ENCODE measurements around the gene FOXJ3. TPM values are rescaled to one million over a fixed set of nuclear protein-coding genes. Genes with fewer than 3 reads are reported as not detected.

The FOXJ3 gene
- total and polyA plus RNA-seq, 5 donors: 15.0 to 50.5 (median 42.0) TPM

DNA sequence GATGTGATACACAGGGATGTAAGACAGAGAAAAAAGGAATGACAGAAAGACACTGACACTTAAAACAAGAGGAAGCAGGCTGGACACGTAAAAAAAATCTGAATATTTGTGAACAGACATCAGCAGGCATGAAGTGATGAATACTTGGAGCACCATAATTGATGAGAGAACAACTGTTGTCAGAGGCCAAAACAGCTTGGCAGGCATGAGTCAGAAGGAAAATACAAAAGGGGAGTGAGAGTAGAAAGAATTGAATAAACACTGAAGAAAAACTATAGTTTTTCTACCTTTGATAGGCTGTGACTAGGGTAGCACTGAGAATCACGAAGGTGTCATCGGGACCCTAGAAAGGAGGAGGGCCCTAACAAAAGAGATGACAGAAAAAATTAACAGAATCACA is 148.9 kb downstream of the FOXJ3 start:
- WGBS: 71% methylated on average over 3 of the region's 3 CpGs
- Histone ChIP-seq H3K9me3 (ENCODE audit: control insufficient read depth, low read length) (no peaks in the 10 kb centered on the region), H3K27me3 (ENCODE audit: control insufficient read depth, insufficient read depth) (no peaks in the 10 kb centered on the region), H3K4me3 (ENCODE audit: low read length) (no peak overlapping the region), H3K27ac (ENCODE audit: low read length) (no peak overlapping the region), H3K4me1 (ENCODE audit: control insufficient read depth, insufficient read depth, low read length) (no peaks in the 10 kb centered on the region)
- intact Hi-C loops (cut with DNase I): no loop called here
- ATAC-seq (no peak), DNase-seq (no peak)

- Histone ChIP-seq H3K27ac (ENCODE audit: low read length) (no peak overlapping the region), H3K4me1 (ENCODE audit: control insufficient read depth, insufficient read depth, low read length) (peaks cover 4% of the 10 kb centered on the region), H3K9me3 (ENCODE audit: control insufficient read depth, low read length) (no peaks in the 10 kb centered on the region), H3K27me3 (ENCODE audit: control insufficient read depth, insufficient read depth) (no peaks in the 10 kb centered on the region), H3K4me3 (ENCODE audit: low read length) (no peak overlapping the region)
- ATAC-seq (no peak), DNase-seq (no peak)
- intact Hi-C loops (cut with DNase I): no loop called here
- WGBS: 89% methylated on average over 3 of the region's 3 CpGs
Observed at GRCh38 chr1:42184616-42185015, 150.4 kb downstream of the FOXJ3 start.

DNA sequence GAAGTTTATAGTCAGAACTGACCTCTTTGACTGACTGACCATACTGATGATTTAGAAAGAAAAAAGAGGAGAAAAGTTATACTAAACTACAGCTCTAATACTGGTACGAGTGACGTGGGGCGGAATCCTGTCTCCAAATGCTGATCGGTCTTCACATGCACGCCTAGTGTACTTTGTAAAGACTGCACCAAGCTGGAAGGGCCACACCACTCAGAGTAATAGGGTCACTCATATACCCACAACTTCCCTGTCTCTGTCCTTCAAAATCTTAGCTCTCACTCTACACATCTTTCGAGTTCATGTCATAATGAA is 151.1 kb downstream of the FOXJ3 start:
- Histone ChIP-seq H3K9me3 (ENCODE audit: control insufficient read depth, low read length) (no peaks in the 10 kb centered on the region), H3K4me3 (ENCODE audit: low read length) (no peak overlapping the region), H3K27me3 (ENCODE audit: control insufficient read depth, insufficient read depth) (no peaks in the 10 kb centered on the region), H3K4me1 (ENCODE audit: control insufficient read depth, insufficient read depth, low read length) (peaks cover 5% of the 10 kb centered on the region), H3K27ac (ENCODE audit: low read length) (no peak overlapping the region)
- intact Hi-C loops (cut with DNase I): no loop called here
- WGBS: 93% methylated on average over 6 of the region's 6 CpGs
- DNase-seq: no peak
- ATAC-seq: no peak

- Histone ChIP-seq H3K27me3 (ENCODE audit: control insufficient read depth, insufficient read depth) (no peaks in the 10 kb centered on the region), H3K9me3 (ENCODE audit: control insufficient read depth, low read length) (no peaks in the 10 kb centered on the region), H3K4me3 (ENCODE audit: low read length) (no peak overlapping the region), H3K27ac (ENCODE audit: low read length) (no peak overlapping the region), H3K4me1 (ENCODE audit: control insufficient read depth, insufficient read depth, low read length) (peaks cover 5% of the 10 kb centered on the region)
- intact Hi-C loops (cut with DNase I): no loop called here
- no peak for ATAC-seq
- WGBS: 84% methylated on average over 3 of the region's 7 CpGs
- DNase-seq: no peak
Observed at GRCh38 chr1:42183210-42183956, 151.7 kb downstream of the FOXJ3 start.

DNA sequence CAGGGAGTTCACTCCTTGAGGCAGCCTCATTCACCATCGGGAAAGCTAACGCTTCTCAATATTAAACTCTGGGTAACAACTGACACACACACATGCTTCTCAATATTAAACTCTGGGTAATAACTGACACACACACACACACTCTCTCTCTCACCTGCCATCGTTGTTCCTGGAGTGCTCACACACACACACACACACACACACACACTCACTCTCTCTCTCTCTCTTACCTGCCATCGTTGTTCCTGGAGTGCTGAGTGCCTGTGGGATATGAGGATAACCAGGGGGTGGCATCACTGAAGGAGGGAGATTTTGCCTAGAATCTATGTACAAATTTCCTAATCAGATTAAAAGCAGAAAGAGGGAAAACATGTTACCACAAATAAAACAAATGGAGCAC is 153.3 kb downstream of the FOXJ3 start:
- ATAC-seq: no peak
- DNase-seq: no peak
- 87% methylated on average over 4 of the region's 4 CpGs for WGBS
- H3K4me3 ChIP-seq (ENCODE audit: low read length): no peak overlapping the region
- no peak overlapping the region for H3K27ac ChIP-seq (ENCODE audit: low read length)
- H3K9me3 ChIP-seq (ENCODE audit: control insufficient read depth, low read length): no peaks in the 10 kb centered on the region
- H3K4me1 ChIP-seq (ENCODE audit: control insufficient read depth, insufficient read depth, low read length): peaks cover 5% of the 10 kb centered on the region
- H3K27me3 ChIP-seq (ENCODE audit: control insufficient read depth, insufficient read depth): no peaks in the 10 kb centered on the region
- intact Hi-C loops (cut with DNase I): no loop called here

GRCh38 chr1:42179900-42180329 is 155.1 kb downstream of the FOXJ3 start:
- WGBS: 69% methylated on average over 4 of the region's 4 CpGs
- H3K9me3 ChIP-seq (ENCODE audit: control insufficient read depth, low read length): no peaks in the 10 kb centered on the region
- ATAC-seq (no peak), DNase-seq (no peak)
- no peak overlapping the region for H3K27ac ChIP-seq (ENCODE audit: low read length)
- no peaks in the 10 kb centered on the region for H3K27me3 ChIP-seq (ENCODE audit: control insufficient read depth, insufficient read depth)
- intact Hi-C loops (cut with DNase I): loop anchor here in 3 of 4 donors (10.0 kb wide), 2 partner anchors 155 to 605 kb away; partner anchors contain the start of gene FOXJ3 (in 2 of the 3)
- no peak overlapping the region for H3K4me3 ChIP-seq (ENCODE audit: low read length)
- peaks cover 5% of the 10 kb centered on the region for H3K4me1 ChIP-seq (ENCODE audit: control insufficient read depth, insufficient read depth, low read length)

- peaks cover 5% of the 10 kb centered on the region for H3K4me1 ChIP-seq (ENCODE audit: control insufficient read depth, insufficient read depth, low read length)
- WGBS: 19% methylated on average over 2 of the region's 2 CpGs
- ATAC-seq (no peak), DNase-seq (no peak)
- no peak overlapping the region for H3K4me3 ChIP-seq (ENCODE audit: low read length)
- H3K27ac ChIP-seq (ENCODE audit: low read length): no peak overlapping the region
- H3K9me3 ChIP-seq (ENCODE audit: control insufficient read depth, low read length): no peaks in the 10 kb centered on the region
- intact Hi-C loops (cut with DNase I): loop anchor here in 3 of 4 donors (10.0 kb wide), 2 partner anchors 156 to 604 kb away; partner anchors contain the start of gene FOXJ3 (in 2 of the 3)
- no peaks in the 10 kb centered on the region for H3K27me3 ChIP-seq (ENCODE audit: control insufficient read depth, insufficient read depth)
Observed at GRCh38 chr1:42179275-42179674, 155.8 kb downstream of the FOXJ3 start.

DNA sequence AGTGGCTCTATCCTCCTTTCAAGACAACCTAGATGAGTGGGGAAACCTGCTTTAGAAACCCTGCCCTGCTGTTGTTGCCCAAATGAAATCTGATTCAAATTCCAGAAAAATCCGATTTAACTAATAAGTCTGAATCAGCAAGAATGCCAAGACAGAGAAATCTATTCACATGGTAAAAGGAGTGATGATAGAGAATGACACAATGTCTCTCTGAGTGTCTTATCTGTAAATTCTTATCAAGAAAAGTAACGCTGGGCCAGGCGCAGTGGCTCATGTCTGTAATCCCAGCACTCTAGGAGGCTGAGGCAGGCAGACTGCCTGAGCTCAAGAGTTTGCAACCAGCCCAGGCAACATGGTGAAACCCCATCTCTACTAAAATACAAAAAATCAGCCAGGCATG is 156.8 kb downstream of the FOXJ3 start:
- ATAC-seq: peak; percentile 45 to 53

GRCh38 chr1:42177541-42177981 is 157.5 kb downstream of the FOXJ3 start:
- H3K9me3 ChIP-seq (ENCODE audit: control insufficient read depth, low read length): no peaks in the 10 kb centered on the region
- no peak overlapping the region for H3K4me3 ChIP-seq (ENCODE audit: low read length)
- 53% methylated on average over 6 of the region's 6 CpGs for WGBS
- DNase-seq (peak; percentile 67 to 87 (median 79)), ATAC-seq (peak; percentile 23 to 54)
- peaks cover 10% of the 10 kb centered on the region for H3K4me1 ChIP-seq (ENCODE audit: control insufficient read depth, insufficient read depth, low read length)
- H3K27me3 ChIP-seq (ENCODE audit: control insufficient read depth, insufficient read depth): no peaks in the 10 kb centered on the region
- intact Hi-C loops (cut with DNase I): loop anchor here in 3 of 4 donors (10.0 kb wide), 2 partner anchors 157 to 603 kb away; partner anchors contain the start of gene FOXJ3 (in 2 of the 3)
- H3K27ac ChIP-seq (ENCODE audit: low read length): no peak overlapping the region

More for the DNA sequence above, 156.8 kb downstream of the FOXJ3 start:
- DNase-seq: peak in 2 of 3 donors; percentile 43 to 81
- Histone ChIP-seq H3K27ac (ENCODE audit: low read length) (no peak overlapping the region), H3K4me1 (ENCODE audit: control insufficient read depth, insufficient read depth, low read length) (peaks cover 5% of the 10 kb centered on the region), H3K9me3 (ENCODE audit: control insufficient read depth, low read length) (no peaks in the 10 kb centered on the region), H3K4me3 (ENCODE audit: low read length) (no peak overlapping the region), H3K27me3 (ENCODE audit: control insufficient read depth, insufficient read depth) (no peaks in the 10 kb centered on the region)
- WGBS: 37% methylated on average over 3 of the region's 3 CpGs
- intact Hi-C loops (cut with DNase I): loop anchor here in 3 of 4 donors (10.0 kb wide), 2 partner anchors 157 to 603 kb away; partner anchors contain the start of gene FOXJ3 (in 2 of the 3)

DNA sequence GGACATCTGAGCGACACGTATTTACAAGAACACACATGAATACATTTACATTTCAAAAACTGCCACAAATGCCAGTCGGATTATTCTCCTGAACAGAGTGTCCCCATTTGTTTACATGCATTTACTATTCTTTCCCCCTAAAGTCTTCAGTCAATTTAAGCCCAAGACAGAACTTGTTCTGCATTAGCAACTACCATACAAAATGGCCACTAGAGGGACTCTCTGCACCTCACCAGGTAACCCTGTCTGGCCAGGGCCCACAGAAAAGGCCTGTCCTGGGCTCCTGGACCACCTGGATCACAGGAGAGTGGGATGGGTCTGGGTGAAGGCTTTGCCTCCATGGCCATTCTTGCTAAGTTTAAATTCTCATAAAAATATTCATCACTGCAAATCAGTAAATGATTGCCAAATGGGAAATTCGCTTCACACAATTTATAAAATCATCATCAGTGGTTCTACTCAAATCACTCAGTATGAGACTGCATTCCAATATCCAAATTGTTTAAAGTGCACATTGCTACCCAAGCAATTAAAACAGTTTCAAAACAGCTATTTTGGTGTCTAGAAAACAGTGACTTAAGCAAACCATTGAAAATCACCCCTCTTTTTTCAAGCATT is 158.0 kb downstream of the FOXJ3 start:
- no peak for ATAC-seq
- Histone ChIP-seq H3K4me1 (ENCODE audit: control insufficient read depth, insufficient read depth, low read length) (peaks cover 16% of the 10 kb centered on the region), H3K27ac (ENCODE audit: low read length) (no peak overlapping the region), H3K27me3 (ENCODE audit: control insufficient read depth, insufficient read depth) (no peaks in the 10 kb centered on the region), H3K4me3 (ENCODE audit: low read length) (no peak overlapping the region), H3K9me3 (ENCODE audit: control insufficient read depth, low read length) (no peaks in the 10 kb centered on the region)
- intact Hi-C loops (cut with DNase I): loop anchor here in 3 of 4 donors (10.0 kb wide), 2 partner anchors 158 to 602 kb away; partner anchors contain the start of gene FOXJ3 (in 2 of the 3)
- 76% methylated on average over 4 of the region's 4 CpGs for WGBS
- no peak for DNase-seq
